GM12801 (cell line): ENCODE measurements around the gene CIITA.

ENCODE experiments used
- CTCF ChIP-seq: IDR thresholded peaks from one replicate; pipeline ENCODE4 v1.5.1; 2011; ENCODE audit warnings: control low read depth; ENCODE audit not compliant: insufficient read length; ENCODE audit errors: extremely low read depth

Gene CIITA

GRCh38 chr16:10929853-10930754 lies 53.1 kb downstream of the CIITA start:
- no peak for TF ChIP-seq CTCF

- TF ChIP-seq CTCF = no peak
These were observed 53.7 kb downstream of the CIITA start for GRCh38 chr16:10930755-10931093.

GRCh38 chr16:10931134-10931533 lies 54.1 kb downstream of the CIITA start:
- TF ChIP-seq CTCF = no peak

- no peak for TF ChIP-seq CTCF
These were observed 55.1 kb downstream of the CIITA start for GRCh38 chr16:10931977-10932632.

DNA sequence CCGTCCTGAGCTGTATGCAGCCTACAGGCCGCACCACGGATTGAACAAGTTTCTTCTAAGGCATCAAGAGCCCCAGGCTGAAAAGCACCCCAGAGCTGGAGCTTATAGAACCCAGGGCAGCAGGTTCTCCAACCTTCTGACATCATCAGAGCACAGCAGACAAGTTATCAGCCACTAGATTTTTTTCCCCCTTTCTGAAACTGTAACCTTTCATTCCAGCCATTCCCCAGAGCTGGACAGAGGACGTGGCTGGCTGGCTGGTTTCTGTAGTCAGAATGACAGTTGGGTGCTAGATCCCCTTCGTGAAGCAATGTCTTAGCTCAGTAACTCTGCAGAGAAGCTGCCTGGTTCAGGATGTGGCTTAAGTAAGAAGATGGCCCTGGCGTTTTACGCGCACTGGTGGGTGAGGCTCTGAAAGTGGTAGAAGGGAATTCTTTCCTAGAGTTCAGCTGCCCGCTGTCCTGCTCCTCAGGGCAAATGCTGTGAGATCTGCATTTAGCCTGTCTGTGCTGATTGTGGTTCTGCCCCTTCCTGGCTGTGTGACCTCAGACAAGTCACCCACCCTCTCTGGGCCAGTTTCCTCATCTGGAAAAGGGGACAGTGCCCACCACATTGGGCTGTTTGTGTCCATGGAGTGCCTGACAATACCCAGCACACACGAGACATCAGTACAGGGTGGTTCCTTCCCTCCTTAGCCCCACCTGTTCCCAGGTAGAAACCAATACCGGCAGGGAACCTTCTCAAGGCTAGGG lies 56.1 kb downstream of the CIITA start:
- no peak for TF ChIP-seq CTCF

DNA sequence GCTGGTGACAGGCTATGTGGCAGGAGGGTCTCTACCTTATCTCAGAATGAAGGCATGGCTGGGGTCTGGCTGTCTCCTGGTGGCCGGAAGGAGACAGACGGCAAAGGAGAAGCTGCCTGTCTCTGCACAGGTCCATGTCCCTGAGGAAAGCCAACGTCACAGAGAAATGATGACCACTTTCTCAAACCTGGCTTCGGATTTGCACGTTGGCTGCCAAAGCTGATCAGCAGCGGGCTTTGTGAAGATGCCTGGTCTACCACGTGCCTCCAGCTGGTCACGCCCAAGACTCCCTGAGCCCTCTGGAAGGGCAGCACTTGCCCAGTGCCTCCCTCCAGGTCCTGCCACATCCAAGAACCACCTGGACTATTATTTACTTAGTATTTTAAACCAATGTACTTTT lies 56.9 kb downstream of the CIITA start:
- TF ChIP-seq CTCF = no peak
